MG63 (cell line): ENCODE measurements around the gene EFCAB13. TPM values are rescaled to one million over a fixed set of nuclear protein-coding genes. Genes with fewer than 3 reads are reported as not detected.
"Not testable (repeated sequence)": the region's sequence is repeated elsewhere in the genome, so short reads cannot be mapped to it uniquely, and the experiment has no call there.

Experiments used
- DNase-seq: peaks from one replicate; pipeline ENCODE4 v3.0.0-alpha.2; 2020
- H3K27me3 ChIP-seq: fragments of 250-450 bp; sonication (Bioruptor Pico); 2 replicates; pipeline ENCODE4 v1.5.1; 2020; ENCODE audit warnings: mild to moderate bottlenecking, moderate library complexity
- H3K36me3 ChIP-seq: fragments of 250-450 bp; sonication (Bioruptor Pico); 2 replicates; pipeline ENCODE4 v1.5.1; 2020; ENCODE audit warnings: mild to moderate bottlenecking, moderate library complexity
- H3K4me3 ChIP-seq: fragments of 250-450 bp; sonication (Bioruptor Pico); 2 replicates; pipeline ENCODE4 v1.5.1; 2020; ENCODE audit warnings: mild to moderate bottlenecking, moderate library complexity
- H3K9me3 ChIP-seq: fragments of 250-450 bp; sonication (Bioruptor Pico); 2 replicates; pipeline ENCODE4 v1.5.1; 2020; ENCODE audit warnings: mild to moderate bottlenecking, moderate library complexity
- total RNA-seq: library from RNA; depleted of rRNA; stranded (reverse); fragments of >200 nt; shearing (Covaris generic); gene quantifications from 2 replicates; pipeline ENCODE4 v1.2.3, GENCODE V29; 2014; ENCODE audit warnings: low replicate concordance; rRNA removed

EFCAB13 gene
- total RNA-seq, 1 experiment from 2014 or later = 0.30 TPM

GRCh38 chr17:47465165-47465564, 141.4 kb downstream of the EFCAB13 start:
- Histone ChIP-seq H3K27me3 (no peaks in the 10 kb centered on the region), H3K9me3 (no peaks in the 10 kb centered on the region), H3K36me3 (peaks cover 11% of the 10 kb centered on the region)

GRCh38 chr17:47466976-47467375, 143.2 kb downstream of the EFCAB13 start:
- peaks cover 14% of the 10 kb centered on the region for H3K36me3 ChIP-seq
- H3K9me3 ChIP-seq, H3K4me3 ChIP-seq, DNase-seq, H3K27me3 ChIP-seq: not testable (repeated sequence)

More at GRCh38 chr17:47465165-47465564, 141.4 kb downstream of the EFCAB13 start:
- no peak overlapping the region for H3K4me3 ChIP-seq
- no peak for DNase-seq

DNA sequence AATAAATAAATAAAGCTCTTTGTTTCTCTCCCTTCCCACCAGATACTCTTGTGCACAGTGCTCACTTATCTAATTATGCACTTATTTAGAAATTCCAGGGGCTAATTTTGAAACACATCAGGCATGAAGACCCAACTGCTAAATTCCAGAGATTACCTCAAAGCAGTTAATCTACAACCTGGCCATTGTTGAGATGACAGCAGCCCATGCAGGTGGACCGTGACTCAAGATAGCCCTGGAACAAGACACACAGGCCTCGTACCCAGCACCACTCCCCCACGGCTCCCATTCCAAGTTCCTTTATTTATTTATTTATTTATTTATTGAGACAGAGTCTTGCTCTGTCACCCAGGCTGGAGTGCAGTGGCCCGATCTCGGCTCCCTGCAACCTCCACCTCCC, 147.1 kb downstream of the EFCAB13 start:
- H3K4me3 ChIP-seq = no peak overlapping the region
- H3K9me3 ChIP-seq = no peaks in the 10 kb centered on the region
- no peak for DNase-seq
- no peaks in the 10 kb centered on the region for H3K27me3 ChIP-seq
- H3K36me3 ChIP-seq = peaks cover 30% of the 10 kb centered on the region

DNA sequence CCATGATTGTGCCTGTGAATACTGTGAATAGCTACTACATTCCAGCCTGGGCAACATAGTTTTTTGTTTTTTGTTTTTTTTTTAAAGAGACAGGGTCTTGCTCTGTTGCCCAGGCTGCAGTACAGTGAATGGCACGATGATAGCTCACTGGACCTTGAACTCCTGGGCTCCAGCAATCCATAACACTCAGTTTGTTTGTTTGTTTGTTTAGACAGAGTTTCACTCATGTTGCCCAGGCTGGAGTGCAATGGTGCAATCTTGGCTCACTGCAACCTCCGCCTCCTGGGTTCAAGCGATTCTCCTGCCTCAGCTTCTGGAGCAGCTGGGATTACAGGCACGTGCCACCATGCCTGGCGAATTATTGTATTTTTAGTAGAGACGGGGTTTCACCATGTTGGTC, 148.3 kb downstream of the EFCAB13 start:
- not testable (repeated sequence) for H3K27me3 ChIP-seq, DNase-seq, H3K9me3 ChIP-seq, H3K4me3 ChIP-seq
- H3K36me3 ChIP-seq = peaks cover 26% of the 10 kb centered on the region

Other genes with a start within 250 kb of the EFCAB13 start
- gene CDC27, start 134.7 kb upstream of the EFCAB13 start, total RNA-seq = 117 and 128 TPM in 2 replicates
- gene MYL4, start 114.6 kb upstream of the EFCAB13 start, total RNA-seq = not detected in 2 replicates
- gene ITGB3, start 70.1 kb upstream of the EFCAB13 start, total RNA-seq = 12.1 and 13.6 TPM in 2 replicates
- gene NPEPPS, start 207.2 kb downstream of the EFCAB13 start, total RNA-seq = 48.9 and 50.4 TPM in 2 replicates